TTC549 (cell line): ENCODE data around the gene NUMA1.

ENCODE experiments used
- FAIRE-seq: peaks from 2 replicates; lab custom pipeline; 2012; peaks lifted over from hg19 to GRCh38; lab: Jason Lieb, UNC

NUMA1 gene

DNA sequence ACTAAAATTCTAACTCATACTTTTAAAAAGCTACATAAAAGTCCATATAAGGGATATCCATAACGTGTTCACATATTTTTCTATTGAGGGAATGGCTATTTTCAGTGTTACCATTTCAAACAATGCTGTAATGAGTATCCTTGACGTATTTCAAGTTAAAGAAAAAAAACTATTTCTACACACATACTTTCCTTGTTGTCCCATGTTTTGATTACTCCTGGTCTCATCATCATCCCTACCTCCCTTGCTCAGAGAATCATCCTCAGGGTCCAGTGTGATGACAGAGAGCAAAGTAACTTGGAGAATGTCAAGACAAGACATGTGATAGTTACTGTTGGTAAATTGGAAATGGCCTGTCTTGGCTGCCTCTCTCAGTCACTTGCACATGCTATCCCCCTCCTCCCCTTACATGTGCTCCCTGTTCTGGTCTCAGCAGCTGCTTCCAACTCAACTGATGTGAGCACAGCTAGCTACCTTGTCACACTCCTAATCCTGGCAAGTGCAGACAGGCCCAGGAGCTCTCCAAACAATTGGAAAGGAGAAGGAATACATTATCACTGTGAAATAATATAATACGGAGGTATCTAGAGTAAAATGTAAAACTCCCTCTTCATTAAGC lies 21.8 kb downstream of the NUMA1 start:
- FAIRE-seq, result no peak

DNA sequence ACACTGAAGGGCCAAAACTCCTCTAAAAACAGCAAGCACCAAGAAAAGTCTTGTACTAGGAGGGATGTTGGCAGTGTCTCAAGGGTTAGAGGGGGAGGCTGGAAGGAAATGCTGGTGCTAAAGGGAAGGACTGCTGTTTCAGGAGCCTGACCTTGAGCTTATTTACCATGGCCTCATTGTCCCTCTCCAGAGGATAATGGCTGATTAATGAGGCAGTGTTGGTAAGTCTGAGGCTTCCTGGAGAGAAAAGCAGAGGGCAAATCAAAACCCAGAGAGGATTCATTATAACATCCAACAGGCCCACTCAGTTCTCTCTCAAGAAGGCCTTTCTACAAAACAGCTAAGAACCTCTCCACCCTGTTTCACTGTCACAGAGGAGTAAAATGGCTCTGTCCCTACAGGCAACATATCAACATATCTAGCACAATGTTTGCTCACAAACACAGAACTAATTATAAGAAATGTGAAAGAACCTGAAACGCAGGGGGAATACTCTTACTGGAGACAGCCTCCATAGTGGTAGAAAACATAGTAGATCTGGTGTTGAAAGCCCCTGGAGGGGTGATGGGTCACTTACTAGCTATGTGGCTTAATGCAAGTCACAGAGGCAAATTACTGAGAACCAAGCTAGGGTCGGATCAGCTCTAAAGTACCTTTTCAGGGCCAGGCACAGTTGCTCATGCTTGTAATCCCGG lies 31.4 kb downstream of the NUMA1 start:
- FAIRE-seq, result no peak

DNA sequence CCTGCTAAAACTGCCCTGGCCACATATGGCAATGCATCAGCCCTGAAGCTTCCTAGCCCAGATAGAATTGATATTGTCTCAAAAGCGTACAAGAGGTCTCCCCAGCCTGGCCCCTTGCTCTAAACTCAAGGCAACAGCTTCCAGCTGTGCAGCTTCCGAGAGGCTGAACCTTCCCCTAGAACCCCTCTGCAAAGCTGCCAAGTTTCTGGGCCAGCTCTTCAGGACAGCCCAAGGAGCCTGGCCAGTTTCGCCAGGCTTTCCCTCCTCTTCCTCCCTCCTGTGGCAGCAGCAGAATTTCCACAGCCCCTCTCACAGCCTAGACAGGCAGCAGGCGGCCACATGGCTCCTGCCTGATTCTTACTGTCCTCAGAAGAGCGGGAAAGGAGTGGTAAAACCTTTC lies 34.5 kb downstream of the NUMA1 start:
- no peak for FAIRE-seq

GRCh38 chr11:72042064-72042745 lies 38.1 kb downstream of the NUMA1 start:
- no peak for FAIRE-seq

DNA sequence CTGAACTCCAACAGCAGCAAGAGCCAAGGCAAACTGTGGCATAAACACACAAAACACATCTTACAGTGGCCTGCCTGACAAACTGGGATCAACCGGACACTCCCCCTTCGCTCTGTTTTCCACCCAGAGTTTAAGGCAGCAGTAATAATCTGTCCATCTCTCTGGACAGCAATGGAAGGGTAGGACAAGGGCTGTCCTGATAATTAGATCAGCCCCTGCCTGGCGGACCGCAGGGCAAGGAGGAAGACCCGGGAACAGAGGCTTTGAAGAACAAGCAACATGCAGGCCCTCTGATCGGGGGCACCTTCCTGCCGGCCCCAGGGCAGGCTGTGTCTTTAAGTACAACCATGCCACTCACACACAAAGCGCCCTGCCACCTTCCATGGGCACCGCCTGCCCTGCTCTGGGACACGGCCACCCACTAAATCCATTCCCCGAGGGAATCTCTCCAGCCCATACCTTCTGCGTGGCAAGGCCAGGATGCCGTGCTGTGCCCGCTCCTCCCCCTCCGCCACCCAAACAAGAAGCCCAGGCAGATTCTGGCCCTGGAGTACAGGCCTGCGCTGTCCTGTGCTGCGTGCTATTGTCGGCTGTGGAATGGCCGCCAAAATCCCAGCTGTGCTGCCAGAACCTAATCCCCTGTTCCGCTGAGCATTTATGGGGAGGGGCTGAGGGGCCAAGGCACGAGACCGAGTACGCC lies 38.8 kb downstream of the NUMA1 start:
- no peak for FAIRE-seq

DNA sequence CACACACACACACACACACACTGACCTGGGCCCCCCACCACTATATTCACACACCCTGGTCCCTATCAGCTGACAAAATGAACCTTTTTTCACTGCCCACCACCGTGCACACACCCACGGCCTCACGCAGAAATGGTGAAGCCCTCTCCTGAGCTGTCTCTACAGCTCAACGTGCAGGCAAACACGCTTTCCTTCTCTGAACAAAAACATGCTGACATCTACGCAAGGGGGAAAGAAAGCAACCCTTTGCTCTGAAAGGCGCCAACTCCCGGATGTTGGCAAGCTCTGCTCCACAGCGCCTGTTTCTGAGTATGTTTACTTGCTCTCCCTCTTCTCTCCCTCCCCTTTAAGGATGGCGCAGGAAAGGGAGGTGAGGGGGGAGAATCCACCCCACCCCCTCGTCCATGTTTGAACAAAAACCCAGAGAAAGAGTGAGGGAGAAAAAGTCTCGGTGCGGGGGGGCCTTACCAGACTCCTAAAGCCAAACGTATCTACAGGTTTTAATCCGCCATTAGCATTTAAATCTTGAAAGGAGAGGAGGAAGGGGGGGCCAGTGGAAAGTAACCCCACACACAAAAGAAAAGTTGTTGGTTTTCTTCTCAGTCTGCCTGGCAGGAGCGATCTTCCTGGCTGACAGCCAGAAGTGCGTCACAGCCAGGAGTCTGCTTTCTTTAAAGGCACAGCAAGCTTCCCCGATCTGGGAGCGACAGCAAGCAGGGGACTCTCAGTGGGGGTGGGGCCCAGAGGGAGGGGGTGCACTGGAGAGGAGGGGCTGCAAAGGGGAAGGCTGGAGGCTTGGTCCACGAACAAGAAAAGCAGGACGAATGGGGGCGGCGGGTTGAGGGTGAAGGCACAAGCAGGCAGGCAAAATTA lies 39.6 kb downstream of the NUMA1 start:
- no peak for FAIRE-seq

DNA sequence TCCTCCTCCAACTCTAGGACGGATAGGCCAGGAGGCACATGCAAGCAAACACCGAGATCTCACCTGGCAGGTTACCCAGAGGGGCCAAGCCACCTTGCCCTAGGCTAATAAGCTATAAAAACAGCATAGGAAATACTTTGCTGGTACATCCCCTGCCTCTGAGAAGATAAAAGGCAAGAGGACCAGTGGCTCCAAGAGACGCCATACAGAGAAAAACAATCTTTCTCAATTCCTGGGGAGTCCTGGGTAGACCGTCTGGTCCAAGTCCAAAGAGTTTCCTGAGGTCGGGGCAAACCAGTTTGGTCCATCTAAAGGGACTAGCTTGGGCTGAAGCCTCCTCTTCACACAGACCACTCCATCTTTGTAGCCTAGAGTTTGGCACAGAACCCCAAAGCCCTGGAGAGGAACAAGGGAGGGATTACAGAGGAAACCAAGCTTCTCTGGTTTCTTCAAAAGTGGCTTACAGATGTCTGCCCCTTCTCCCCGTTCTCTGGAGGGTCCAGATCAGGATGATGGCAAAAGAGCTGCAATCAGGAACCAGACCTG lies 40.4 kb downstream of the NUMA1 start:
- FAIRE-seq, result no peak

DNA sequence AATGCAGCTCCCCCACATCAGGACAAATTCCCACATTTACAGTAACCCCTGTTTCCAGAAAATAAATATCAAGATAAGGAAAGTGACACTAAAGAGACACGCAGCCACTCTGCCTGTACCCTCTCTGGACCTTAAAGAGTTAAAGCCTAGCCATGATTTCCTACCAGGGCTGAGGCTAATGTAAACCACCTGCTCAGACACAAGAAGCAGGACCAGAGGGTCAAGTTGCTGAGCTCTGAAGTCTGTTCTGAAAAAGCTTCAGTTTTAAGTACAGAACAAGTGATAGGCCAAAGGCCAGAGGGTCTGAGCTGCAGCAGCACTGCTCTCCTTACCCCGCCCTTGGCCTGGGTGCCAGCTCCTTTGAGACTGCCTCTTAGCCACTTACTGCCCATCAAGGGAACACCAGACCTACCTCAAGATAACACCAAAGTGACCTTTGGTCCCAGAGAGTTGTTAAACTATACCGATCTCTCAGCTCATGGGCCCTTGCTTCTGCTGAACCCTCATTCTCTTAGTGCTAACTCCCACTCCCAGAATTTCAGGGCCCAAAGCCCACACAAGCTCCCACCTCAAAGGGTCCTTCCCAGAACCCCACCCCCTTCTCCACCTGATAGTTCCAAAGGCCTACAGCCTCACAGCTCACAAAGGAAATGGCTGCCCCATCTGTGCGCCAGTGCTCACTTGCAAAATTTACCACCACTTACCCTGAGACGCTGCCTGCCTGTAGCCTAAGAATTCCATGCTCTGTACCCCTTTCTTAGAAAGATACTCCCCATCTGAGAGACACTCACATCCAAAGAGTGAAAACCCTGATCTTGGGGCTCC lies 41.1 kb downstream of the NUMA1 start:
- no peak for FAIRE-seq

GRCh38 chr11:72038491-72038890 lies 41.9 kb downstream of the NUMA1 start:
- FAIRE-seq, result no peak

GRCh38 chr11:72037554-72038311 lies 42.6 kb downstream of the NUMA1 start:
- no peak for FAIRE-seq

GRCh38 chr11:72036687-72037086 lies 43.7 kb downstream of the NUMA1 start:
- FAIRE-seq, result no peak

- FAIRE-seq, result no peak
Measured at GRCh38 chr11:72030472-72031045, 49.8 kb downstream of the NUMA1 start.

DNA sequence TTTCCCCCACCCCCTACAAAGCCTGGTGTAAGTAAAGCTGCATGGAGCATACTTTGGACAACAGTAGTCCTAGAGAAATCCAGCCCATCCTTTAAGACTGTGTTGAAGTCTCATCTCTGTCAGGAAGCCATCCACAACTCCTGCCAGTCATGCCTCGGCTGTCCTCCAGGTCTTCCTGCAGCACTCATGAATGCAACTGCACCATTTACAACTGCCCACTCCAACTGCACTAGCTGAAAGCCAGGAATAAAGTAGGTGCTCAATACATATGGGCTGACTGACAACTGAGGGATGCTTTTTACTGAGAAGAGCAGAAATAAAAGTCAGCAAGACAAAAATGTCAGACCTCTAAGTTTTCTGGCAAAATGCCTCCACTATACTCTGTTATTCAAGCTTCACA lies 54.3 kb downstream of the NUMA1 start:
- FAIRE-seq, result no peak

- FAIRE-seq, result no peak
Measured at GRCh38 chr11:72024069-72024754, 56.1 kb downstream of the NUMA1 start.

- no peak for FAIRE-seq
Measured at GRCh38 chr11:72023335-72023734, 57.0 kb downstream of the NUMA1 start.

- FAIRE-seq, result no peak
Measured at GRCh38 chr11:72018171-72018570, 62.2 kb downstream of the NUMA1 start.

- no peak for FAIRE-seq
Measured at GRCh38 chr11:72015511-72016061, 64.8 kb downstream of the NUMA1 start.

- no peak for FAIRE-seq
Measured at GRCh38 chr11:72014761-72015320, 65.5 kb downstream of the NUMA1 start.
